Testis (tissue), 2 donors: ENCODE data around the gene KDM5C.

Experiments
- CTCF ChIP-seq, 3 experiments: fragments of 450-650 bp in 2 of 3; fragments of 200-600 bp in 1 of 3; sonication (generic) in 1 of 3; IDR thresholded peaks; one replicate each; pipeline ENCODE4 v1.5.1; 2016 to 2019; ENCODE audit warnings: antibody characterized with exemption in 3 of 3, mild to moderate bottlenecking in 2 of 3, moderate library complexity in 1 of 3
- POLR2A ChIP-seq: fragments of 450-650 bp; IDR thresholded peaks from one replicate; pipeline ENCODE4 v1.6.1; 2017; ENCODE audit warnings: antibody characterized with exemption, mild to moderate bottlenecking, moderate library complexity

- TF ChIP-seq CTCF (IDR thresholded peaks at IDR 0.05) (no peak), POLR2A (no peak)
Measured at GRCh38 chrX:53262189-53262917, 37.3 kb upstream of the KDM5C start.
